Measurements from ENCODE around the gene ENPP3. TPM values are rescaled to one million over a fixed set of nuclear protein-coding genes. Genes with fewer than 3 reads are reported as not detected.

The ENPP3 gene
- total and polyA plus RNA-seq, 4 donors = 0.31 to 2.9 (median 0.54) TPM

GRCh38 chr6:131727868-131728267 lies 90.8 kb downstream of the ENPP3 start:
- H3K9me3 ChIP-seq (ENCODE audit: control insufficient read depth in 4 of 4, insufficient read depth in 3 of 4, low read length in 3 of 4) = no peaks in the 10 kb centered on the region
- DNase-seq = no peak
- no peaks in the 10 kb centered on the region for H3K36me3 ChIP-seq (ENCODE audit: control insufficient read depth in 4 of 4, insufficient read depth in 4 of 4, low read length in 4 of 4)
- H3K4me1 ChIP-seq (ENCODE audit: control insufficient read depth in 5 of 5, insufficient read depth in 5 of 5, low read length in 5 of 5) = no peaks in the 10 kb centered on the region
- no peak overlapping the region for H3K27ac ChIP-seq (ENCODE audit: low read depth in 1 of 2, low read length in 1 of 2)
- no peak for TF ChIP-seq CTCF (IDR thresholded peaks at IDR 0.05; ENCODE audit: control extremely low read depth, extremely low read depth)
- WGBS, 2 donors = 83 to 89% methylated on average over 4 of the region's 4 CpGs
- H3K27me3 ChIP-seq (ENCODE audit: control insufficient read depth in 3 of 3, insufficient read depth in 3 of 3, low read length in 2 of 3) = no peaks in the 10 kb centered on the region
- ATAC-seq (ENCODE audit: insufficient read depth, low FRiP score) = no peak
- no peak overlapping the region for H3K9ac ChIP-seq (ENCODE audit: insufficient read depth in 1 of 2, low read length in 2 of 2)
- H3K4me3 ChIP-seq = no peak overlapping the region

- DNase-seq (no peak), ATAC-seq (ENCODE audit: insufficient read depth, low FRiP score) (no peak)
- H3K36me3 ChIP-seq (ENCODE audit: control insufficient read depth in 4 of 4, insufficient read depth in 4 of 4, low read length in 4 of 4) = no peaks in the 10 kb centered on the region
- H3K4me3 ChIP-seq = no peak overlapping the region
- no peak overlapping the region for H3K27ac ChIP-seq (ENCODE audit: low read depth in 1 of 2, low read length in 1 of 2)
- no peaks in the 10 kb centered on the region for H3K9me3 ChIP-seq (ENCODE audit: control insufficient read depth in 4 of 4, insufficient read depth in 3 of 4, low read length in 3 of 4)
- H3K4me1 ChIP-seq (ENCODE audit: control insufficient read depth in 5 of 5, insufficient read depth in 5 of 5, low read length in 5 of 5) = no peaks in the 10 kb centered on the region
- WGBS, 2 donors = 67 to 80% methylated on average over 3 of the region's 3 CpGs
- no peaks in the 10 kb centered on the region for H3K27me3 ChIP-seq (ENCODE audit: control insufficient read depth in 3 of 3, insufficient read depth in 3 of 3, low read length in 2 of 3)
- H3K9ac ChIP-seq (ENCODE audit: insufficient read depth in 1 of 2, low read length in 2 of 2) = no peak overlapping the region
- TF ChIP-seq CTCF (IDR thresholded peaks at IDR 0.05; ENCODE audit: control extremely low read depth, extremely low read depth) = no peak
Observed at GRCh38 chr6:131728296-131728939, 91.3 kb downstream of the ENPP3 start.

- no peak overlapping the region for H3K4me3 ChIP-seq
- no peak overlapping the region for H3K9ac ChIP-seq (ENCODE audit: insufficient read depth in 1 of 2, low read length in 2 of 2)
- TF ChIP-seq CTCF (IDR thresholded peaks at IDR 0.05; ENCODE audit: control extremely low read depth, extremely low read depth) = no peak
- no peaks in the 10 kb centered on the region for H3K4me1 ChIP-seq (ENCODE audit: control insufficient read depth in 5 of 5, insufficient read depth in 5 of 5, low read length in 5 of 5)
- H3K27ac ChIP-seq (ENCODE audit: low read depth in 1 of 2, low read length in 1 of 2) = no peak overlapping the region
- no peaks in the 10 kb centered on the region for H3K36me3 ChIP-seq (ENCODE audit: control insufficient read depth in 4 of 4, insufficient read depth in 4 of 4, low read length in 4 of 4)
- H3K9me3 ChIP-seq (ENCODE audit: control insufficient read depth in 4 of 4, insufficient read depth in 3 of 4, low read length in 3 of 4) = no peaks in the 10 kb centered on the region
- H3K27me3 ChIP-seq (ENCODE audit: control insufficient read depth in 3 of 3, insufficient read depth in 3 of 3, low read length in 2 of 3) = no peaks in the 10 kb centered on the region
- WGBS, 2 donors = 71 to 85% methylated on average over 4 of the region's 4 CpGs
- DNase-seq = no peak
- no peak for ATAC-seq (ENCODE audit: insufficient read depth, low FRiP score)
Observed at GRCh38 chr6:131729550-131729949, 92.4 kb downstream of the ENPP3 start.

- Histone ChIP-seq H3K9me3 (ENCODE audit: control insufficient read depth in 4 of 4, insufficient read depth in 3 of 4, low read length in 3 of 4) (no peaks in the 10 kb centered on the region), H3K4me3 (no peak overlapping the region), H3K9ac (ENCODE audit: insufficient read depth in 1 of 2, low read length in 2 of 2) (no peak overlapping the region), H3K27me3 (ENCODE audit: control insufficient read depth in 3 of 3, insufficient read depth in 3 of 3, low read length in 2 of 3) (no peaks in the 10 kb centered on the region), H3K4me1 (ENCODE audit: control insufficient read depth in 5 of 5, insufficient read depth in 5 of 5, low read length in 5 of 5) (no peaks in the 10 kb centered on the region), H3K36me3 (ENCODE audit: control insufficient read depth in 4 of 4, insufficient read depth in 4 of 4, low read length in 4 of 4) (no peaks in the 10 kb centered on the region), H3K27ac (ENCODE audit: low read depth in 1 of 2, low read length in 1 of 2) (no peak overlapping the region)
- DNase-seq (no peak), ATAC-seq (ENCODE audit: insufficient read depth, low FRiP score) (no peak)
- TF ChIP-seq CTCF (IDR thresholded peaks at IDR 0.05; ENCODE audit: control extremely low read depth, extremely low read depth) = no peak
- WGBS, 2 donors = 77 to 83% methylated on average over 5 of the region's 5 CpGs
Observed at GRCh38 chr6:131730264-131730663, 93.2 kb downstream of the ENPP3 start.
